ENCODE measurements around the gene PDAP1. TPM values are rescaled to one million over a fixed set of nuclear protein-coding genes. Genes with fewer than 3 reads are reported as not detected.

Gene PDAP1
- polyA plus RNA-seq, 1 experiment: 60.2 TPM

- no peak for DNase-seq (ENCODE audit: low read depth, low spot score)
- TF ChIP-seq CTCF (IDR thresholded peaks at IDR 0.05; ENCODE audit: low read depth, low read length): no peak
- Histone ChIP-seq H3K27me3 (ENCODE audit: control insufficient read depth, insufficient read depth, low read length) (no peaks in the 10 kb centered on the region), H3K4me3 (ENCODE audit: low read depth, low read length) (peak overlapping the region; percentile 99), H3K9me3 (ENCODE audit: control insufficient read depth, insufficient read depth, low read length) (no peaks in the 10 kb centered on the region), H3K27ac (ENCODE audit: low read depth, low read length) (no peak overlapping the region)
- ChIA-PET CTCF (no interaction called here), POLR2A (interaction anchor here (0.6 to 1.6 kb wide), 3 partner anchors 9 to 80 kb away, joined by 3 to 4 read pairs (median 3); no protein-coding TSS in a partner anchor)
These were observed 1.4 kb upstream of the PDAP1 start for GRCh38 chr7:99409806-99410205.

- TF ChIP-seq CTCF (IDR thresholded peaks at IDR 0.05; ENCODE audit: low read depth, low read length): no peak
- Histone ChIP-seq H3K27me3 (ENCODE audit: control insufficient read depth, insufficient read depth, low read length) (no peaks in the 10 kb centered on the region), H3K27ac (ENCODE audit: low read depth, low read length) (peak overlapping the region; percentile 99), H3K9me3 (ENCODE audit: control insufficient read depth, insufficient read depth, low read length) (no peaks in the 10 kb centered on the region), H3K4me3 (ENCODE audit: low read depth, low read length) (peak overlapping the region; percentile 99)
- ChIA-PET POLR2A (interaction anchor here (0.6 to 1.9 kb wide), 15 partner anchors 9 to 306 kb away, joined by 3 to 12 read pairs (median 5); partner anchors contain the start of genes ARPC1A, CPSF4, PTCD1 and ZNF789), CTCF (no interaction called here)
- DNase-seq (ENCODE audit: low read depth, low spot score): no peak
These were observed 785 bp upstream of the PDAP1 start for GRCh38 chr7:99409192-99409572.

GRCh38 chr7:99407872-99408378, 472 bp downstream of the PDAP1 start:
- DNase-seq (ENCODE audit: low read depth, low spot score): no peak
- Histone ChIP-seq H3K4me3 (ENCODE audit: low read depth, low read length) (peak overlapping the region; percentile 99), H3K9me3 (ENCODE audit: control insufficient read depth, insufficient read depth, low read length) (no peaks in the 10 kb centered on the region), H3K27ac (ENCODE audit: low read depth, low read length) (peak overlapping the region; percentile 95), H3K27me3 (ENCODE audit: control insufficient read depth, insufficient read depth, low read length) (no peaks in the 10 kb centered on the region)
- no peak for TF ChIP-seq CTCF (IDR thresholded peaks at IDR 0.05; ENCODE audit: low read depth, low read length)
- POLR2A ChIA-PET: interaction anchor here (0.8 to 1.9 kb wide), 7 partner anchors 8 to 429 kb away, joined by 3 to 12 read pairs (median 6); partner anchors contain the start of genes ARPC1A, CPSF4 and PTCD1
- CTCF ChIA-PET: interaction anchor here (1.1 kb wide), 1 partner anchor 8 kb away, joined by 3 read pairs; no protein-coding TSS in a partner anchor

GRCh38 chr7:99406557-99406956, 1.8 kb downstream of the PDAP1 start:
- no peak for TF ChIP-seq CTCF (IDR thresholded peaks at IDR 0.05; ENCODE audit: low read depth, low read length)
- ChIA-PET CTCF (interaction anchor here (0.9 kb wide), 1 partner anchor 9 kb away, joined by 5 read pairs; no protein-coding TSS in a partner anchor), POLR2A (no interaction called here)
- Histone ChIP-seq H3K9me3 (ENCODE audit: control insufficient read depth, insufficient read depth, low read length) (no peaks in the 10 kb centered on the region), H3K27ac (ENCODE audit: low read depth, low read length) (no peak overlapping the region), H3K4me3 (ENCODE audit: low read depth, low read length) (peak overlapping the region; percentile 99), H3K27me3 (ENCODE audit: control insufficient read depth, insufficient read depth, low read length) (no peaks in the 10 kb centered on the region)
- no peak for DNase-seq (ENCODE audit: low read depth, low spot score)

- CTCF ChIA-PET: no interaction called here
- Histone ChIP-seq H3K9me3 (ENCODE audit: control insufficient read depth, insufficient read depth, low read length) (no peaks in the 10 kb centered on the region), H3K27ac (ENCODE audit: low read depth, low read length) (no peak overlapping the region), H3K4me3 (ENCODE audit: low read depth, low read length) (no peak overlapping the region), H3K27me3 (ENCODE audit: control insufficient read depth, insufficient read depth, low read length) (no peaks in the 10 kb centered on the region)
- no peak for DNase-seq (ENCODE audit: low read depth, low spot score)
- TF ChIP-seq CTCF (IDR thresholded peaks at IDR 0.05; ENCODE audit: low read depth, low read length): no peak
- POLR2A ChIA-PET: no interaction called here
These were observed 3.4 kb downstream of the PDAP1 start for GRCh38 chr7:99404977-99405320.
